Measurements from ENCODE around the gene PIGN.

PIGN gene

GRCh38 chr18:62033756-62034155 is 153.1 kb downstream of the PIGN start:
- no peak overlapping the region for H2AFZ ChIP-seq (ENCODE audit: low read depth)
- no peak overlapping the region for H3K4me2 ChIP-seq
- no peaks in the 10 kb centered on the region for H3K4me1 ChIP-seq (ENCODE audit: low read depth, poor library complexity, severe bottlenecking)
- H3K27ac ChIP-seq: no peak overlapping the region
- H3K79me2 ChIP-seq (ENCODE audit: insufficient read depth, low read depth): no peaks in the 10 kb centered on the region
- no peak overlapping the region for H3K4me3 ChIP-seq (IDR thresholded peaks at IDR 0.05; ENCODE audit: insufficient read depth, low read depth, low read length)
- no peaks in the 10 kb centered on the region; the same call in 1 of the 2 replicates for H4K20me1 ChIP-seq (ENCODE audit: insufficient read depth)
- H3K27me3 ChIP-seq (ENCODE audit: insufficient read depth, low read depth): no peaks in the 10 kb centered on the region
- no peak for TF ChIP-seq CTCF (conservative IDR thresholded peaks at IDR 0.05; ENCODE audit: low read depth, low read length)
- no peak overlapping the region for H3K9ac ChIP-seq
- H3K36me3 ChIP-seq (ENCODE audit: insufficient read depth): no peaks in the 10 kb centered on the region

DNA sequence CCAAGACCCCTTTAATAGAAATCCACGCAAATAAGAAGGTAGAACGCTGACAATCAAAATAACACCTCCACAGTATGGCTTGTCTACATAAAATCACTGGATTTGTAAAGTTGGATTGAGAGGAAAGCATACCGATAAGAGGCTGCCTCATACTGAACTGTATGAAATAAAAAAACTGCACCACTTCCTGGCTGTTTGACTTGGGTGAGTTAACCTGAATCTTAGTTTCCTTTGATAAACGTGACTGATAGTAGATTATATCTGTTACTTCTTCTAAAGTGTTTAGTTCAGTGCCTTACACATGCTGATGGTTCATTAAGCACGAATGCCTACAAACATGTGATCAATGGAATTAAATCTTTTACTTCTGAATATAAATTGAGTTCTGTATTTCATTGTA is 153.6 kb downstream of the PIGN start:
- H3K4me2 ChIP-seq: no peak overlapping the region
- H3K79me2 ChIP-seq (ENCODE audit: insufficient read depth, low read depth): no peaks in the 10 kb centered on the region
- no peak overlapping the region for H3K9ac ChIP-seq
- no peaks in the 10 kb centered on the region; the same call in 1 of the 2 replicates for H4K20me1 ChIP-seq (ENCODE audit: insufficient read depth)
- H3K4me3 ChIP-seq (IDR thresholded peaks at IDR 0.05; ENCODE audit: insufficient read depth, low read depth, low read length): no peak overlapping the region
- no peaks in the 10 kb centered on the region for H3K4me1 ChIP-seq (ENCODE audit: low read depth, poor library complexity, severe bottlenecking)
- H2AFZ ChIP-seq (ENCODE audit: low read depth): no peak overlapping the region
- TF ChIP-seq CTCF (conservative IDR thresholded peaks at IDR 0.05; ENCODE audit: low read depth, low read length): no peak
- no peaks in the 10 kb centered on the region for H3K27me3 ChIP-seq (ENCODE audit: insufficient read depth, low read depth)
- no peaks in the 10 kb centered on the region for H3K36me3 ChIP-seq (ENCODE audit: insufficient read depth)
- no peak overlapping the region for H3K27ac ChIP-seq

- Histone ChIP-seq H4K20me1 (ENCODE audit: insufficient read depth) (no peaks in the 10 kb centered on the region), H3K36me3 (ENCODE audit: insufficient read depth) (no peaks in the 10 kb centered on the region), H3K27me3 (ENCODE audit: insufficient read depth, low read depth) (no peaks in the 10 kb centered on the region), H3K4me2 (no peak overlapping the region), H3K4me1 (ENCODE audit: low read depth, poor library complexity, severe bottlenecking) (no peaks in the 10 kb centered on the region), H3K79me2 (ENCODE audit: insufficient read depth, low read depth) (no peaks in the 10 kb centered on the region), H3K9ac (no peak overlapping the region), H3K4me3 (IDR thresholded peaks at IDR 0.05; ENCODE audit: insufficient read depth, low read depth, low read length) (no peak overlapping the region), H3K27ac (no peak overlapping the region), H2AFZ (ENCODE audit: low read depth) (no peak overlapping the region)
- no peak for TF ChIP-seq CTCF (conservative IDR thresholded peaks at IDR 0.05; ENCODE audit: low read depth, low read length)
These were observed 156.5 kb downstream of the PIGN start for GRCh38 chr18:62030091-62030985.

DNA sequence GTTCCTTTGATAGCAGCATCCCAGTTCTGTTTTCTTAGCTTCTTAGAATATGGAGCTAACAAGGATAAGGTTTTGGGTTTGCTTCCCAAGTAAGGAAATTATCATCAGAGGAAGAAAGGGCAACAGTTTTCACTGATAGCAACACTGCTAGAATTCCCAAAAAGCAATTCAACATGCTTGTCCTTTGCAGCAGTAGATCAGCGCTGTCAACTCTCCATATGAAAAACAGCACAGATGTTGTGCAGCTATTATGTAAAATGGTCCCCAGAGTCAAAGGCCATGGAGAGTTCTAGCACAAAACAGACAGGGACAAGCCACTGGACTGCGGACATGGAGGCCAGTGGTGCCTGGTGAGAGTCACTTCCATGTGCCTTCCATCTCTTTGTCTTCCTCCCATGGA is 158.1 kb downstream of the PIGN start:
- H3K9ac ChIP-seq: no peak overlapping the region
- no peak overlapping the region for H3K27ac ChIP-seq
- no peak overlapping the region for H2AFZ ChIP-seq (ENCODE audit: low read depth)
- no peaks in the 10 kb centered on the region for H3K79me2 ChIP-seq (ENCODE audit: insufficient read depth, low read depth)
- TF ChIP-seq CTCF (conservative IDR thresholded peaks at IDR 0.05; ENCODE audit: low read depth, low read length): no peak
- H4K20me1 ChIP-seq (ENCODE audit: insufficient read depth): no peaks in the 10 kb centered on the region
- no peaks in the 10 kb centered on the region for H3K27me3 ChIP-seq (ENCODE audit: insufficient read depth, low read depth)
- no peak overlapping the region for H3K4me2 ChIP-seq
- H3K4me1 ChIP-seq (ENCODE audit: low read depth, poor library complexity, severe bottlenecking): no peaks in the 10 kb centered on the region
- H3K36me3 ChIP-seq (ENCODE audit: insufficient read depth): no peaks in the 10 kb centered on the region
- H3K4me3 ChIP-seq (IDR thresholded peaks at IDR 0.05; ENCODE audit: insufficient read depth, low read depth, low read length): no peak overlapping the region

Data from KMS-11 (cell line).